HG03108 (cell line): ENCODE results near the gene CSAG3.
A peak's percentile ranks its signal among the peaks of the same experiment; 100 is the strongest.
"Not testable (repeated sequence)": the region's sequence is repeated elsewhere in the genome, so short reads cannot be mapped to it uniquely, and the experiment has no call there.

ENCODE experiments used
- ATAC-seq: cut with Tn5 transposase; IDR thresholded peaks from one replicate; pipeline ENCODE4 v1.9.1; 2021; ENCODE audit warnings: moderate library complexity; ENCODE audit not compliant: unreplicated experiment

CSAG3 gene

DNA sequence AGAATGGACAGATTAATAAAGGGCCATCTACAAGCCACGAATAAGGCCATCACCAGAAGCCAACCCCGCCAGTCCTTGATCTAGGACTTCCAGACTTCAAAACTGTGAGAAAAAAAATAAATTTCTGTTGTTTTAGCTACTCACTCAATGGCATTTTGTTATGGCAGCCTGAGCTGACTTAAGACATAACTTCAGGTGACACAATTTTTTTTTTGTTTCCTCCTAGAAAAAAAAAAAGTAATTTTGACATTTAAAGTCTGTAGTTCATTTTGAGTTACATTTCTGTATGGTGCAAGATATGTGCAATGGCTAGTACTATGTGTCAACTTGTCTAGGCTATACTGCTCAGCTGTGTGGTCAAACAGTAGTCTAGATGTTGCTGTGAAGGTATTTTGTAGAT, at the start of gene CSAG3:
Gene CSAG3 (plus strand): TSS at position 301 of the 400 bp plus-strand sequence.
- not testable (repeated sequence) for ATAC-seq

- ATAC-seq, result not testable (repeated sequence)
Observed at GRCh38 chrX:152713195-152713594, 45.8 kb upstream of the CSAG3 start.

DNA sequence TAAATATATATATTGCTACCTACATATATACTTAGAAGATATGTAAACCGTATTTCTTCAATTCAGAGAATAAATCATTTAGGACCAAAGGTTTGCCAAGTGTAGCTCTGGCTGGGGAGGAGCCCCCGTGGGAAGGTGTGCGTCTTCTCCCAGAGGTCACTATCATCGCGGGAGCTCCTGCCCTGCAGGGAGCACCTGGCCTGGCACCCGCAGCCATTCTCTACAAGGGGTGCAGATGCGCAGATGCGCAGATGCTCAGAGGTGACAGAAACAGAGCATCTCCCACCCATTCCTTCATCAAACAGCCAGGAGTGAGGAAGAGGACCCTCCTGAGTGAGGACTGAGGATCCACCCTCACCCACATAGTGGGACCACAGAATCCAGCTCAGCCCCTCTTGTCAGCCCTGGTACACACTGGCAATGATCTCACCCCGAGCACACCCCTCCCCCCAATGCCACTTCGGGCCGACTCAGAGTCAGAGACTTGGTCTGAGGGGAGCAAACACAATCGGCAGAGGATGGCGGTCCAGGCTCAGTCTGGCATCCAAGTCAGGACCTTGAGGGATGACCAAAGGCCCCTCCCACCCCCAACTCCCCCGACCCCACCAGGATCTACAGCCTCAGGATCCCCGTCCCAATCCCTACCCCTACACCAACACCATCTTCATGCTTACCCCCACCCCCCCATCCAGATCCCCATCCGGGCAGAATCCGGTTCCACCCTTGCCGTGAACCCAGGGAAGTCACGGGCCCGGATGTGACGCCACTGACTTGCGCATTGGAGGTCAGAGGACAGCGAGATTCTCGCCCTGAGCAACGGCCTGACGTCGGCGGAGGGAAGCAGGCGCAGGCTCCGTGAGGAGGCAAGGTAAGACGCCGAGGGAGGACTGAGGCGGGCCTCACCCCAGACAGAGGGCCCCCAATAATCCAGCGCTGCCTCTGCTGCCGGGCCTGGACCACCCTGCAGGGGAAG, 44.9 kb upstream of the CSAG3 start, which contains the start of gene MAGEA2B:
Gene MAGEA2B (plus strand): TSS at position 814 of the 973 bp plus-strand sequence. CDS start 2,479 bp downstream, outside the sequence.
- not testable (repeated sequence) for ATAC-seq

DNA sequence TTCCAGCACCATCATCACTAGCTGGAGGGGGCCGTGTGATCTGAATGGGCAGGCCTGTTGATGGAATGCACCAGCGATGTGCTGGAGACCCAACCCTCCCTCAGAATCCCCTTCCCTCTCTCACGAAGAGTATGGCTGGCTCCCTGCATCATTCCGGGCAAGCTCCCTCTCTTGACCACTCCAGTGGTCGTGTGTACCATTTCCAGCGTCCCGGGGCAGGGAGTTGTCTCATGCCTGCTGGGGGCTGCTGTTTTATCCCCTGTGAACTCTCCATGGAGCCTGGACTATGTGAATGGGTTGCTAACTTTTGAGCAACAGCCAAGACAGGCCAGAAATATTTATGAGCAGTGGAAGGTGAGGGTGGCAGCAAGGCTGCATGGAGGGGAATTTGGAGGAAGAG, 33.6 kb upstream of the CSAG3 start:
- ATAC-seq, result no peak

GRCh38 chrX:152733261-152733975, 25.6 kb upstream of the CSAG3 start, which contains the start of the genes CSAG1 and MAGEA12:
CSAG1 (minus strand) TSS chrX:152733721; CDS start chrX:152732460, 1,261 bp downstream.
MAGEA12 (plus strand) TSS chrX:152733757; CDS start chrX:152736162, 2,405 bp downstream.
- no peak for ATAC-seq

GRCh38 chrX:152734143-152734858, 24.7 kb upstream of the CSAG3 start:
- ATAC-seq, result not testable (repeated sequence)

DNA sequence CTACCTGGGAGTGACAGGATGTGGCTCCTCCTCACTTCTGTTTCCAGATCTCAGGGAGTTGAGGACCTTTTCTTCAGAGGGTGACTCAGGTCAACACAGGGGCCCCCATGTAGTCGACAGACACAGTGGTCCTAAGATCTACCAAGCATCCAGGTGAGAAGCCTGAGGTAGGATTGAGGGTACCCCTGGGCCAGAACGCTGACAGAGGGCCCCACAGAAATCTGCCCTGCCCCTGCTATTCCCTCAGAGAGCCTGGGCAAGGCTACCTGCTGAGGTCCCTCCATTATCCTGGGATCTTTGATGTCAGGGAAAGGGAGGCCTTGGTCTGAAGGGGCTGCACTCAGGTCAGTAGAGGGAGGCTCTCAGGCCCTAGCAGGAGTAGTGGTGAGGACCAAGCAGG, 23.9 kb upstream of the CSAG3 start:
- no peak for ATAC-seq

DNA sequence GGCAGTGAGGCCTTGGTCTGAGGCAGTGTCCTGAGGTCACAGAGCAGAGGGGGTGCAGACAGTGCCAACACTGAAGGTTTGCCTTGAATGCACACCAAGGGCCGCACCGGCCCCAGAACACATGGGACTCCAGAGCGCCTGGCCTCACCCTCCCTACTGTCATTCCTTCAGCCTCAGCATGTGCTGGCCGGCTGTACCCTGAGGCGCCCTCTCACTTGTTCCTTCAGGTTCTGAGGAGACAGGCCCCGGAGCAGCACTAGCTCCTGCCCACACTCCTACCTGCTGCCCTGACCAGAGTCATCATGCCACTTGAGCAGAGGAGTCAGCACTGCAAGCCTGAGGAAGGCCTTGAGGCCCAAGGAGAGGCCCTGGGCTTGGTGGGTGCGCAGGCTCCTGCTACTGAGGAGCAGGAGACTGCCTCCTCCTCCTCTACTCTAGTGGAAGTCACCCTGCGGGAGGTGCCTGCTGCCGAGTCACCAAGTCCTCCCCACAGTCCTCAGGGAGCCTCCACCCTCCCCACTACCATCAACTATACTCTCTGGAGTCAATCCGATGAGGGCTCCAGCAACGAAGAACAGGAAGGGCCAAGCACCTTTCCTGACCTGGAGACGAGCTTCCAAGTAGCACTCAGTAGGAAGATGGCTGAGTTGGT, 23.0 kb upstream of the CSAG3 start:
- ATAC-seq, result no peak

DNA sequence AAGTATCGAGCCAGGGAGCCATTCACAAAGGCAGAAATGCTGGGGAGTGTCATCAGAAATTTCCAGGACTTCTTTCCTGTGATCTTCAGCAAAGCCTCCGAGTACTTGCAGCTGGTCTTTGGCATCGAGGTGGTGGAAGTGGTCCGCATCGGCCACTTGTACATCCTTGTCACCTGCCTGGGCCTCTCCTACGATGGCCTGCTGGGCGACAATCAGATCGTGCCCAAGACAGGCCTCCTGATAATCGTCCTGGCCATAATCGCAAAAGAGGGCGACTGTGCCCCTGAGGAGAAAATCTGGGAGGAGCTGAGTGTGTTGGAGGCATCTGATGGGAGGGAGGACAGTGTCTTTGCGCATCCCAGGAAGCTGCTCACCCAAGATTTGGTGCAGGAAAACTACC, 22.5 kb upstream of the CSAG3 start:
- ATAC-seq, result not testable (repeated sequence)

GRCh38 chrX:152738560-152738959, 20.5 kb upstream of the CSAG3 start:
- no peak for ATAC-seq

GRCh38 chrX:152753686-152754650, 5.0 kb upstream of the CSAG3 start, which contains the start of gene MAGEA2:
MAGEA2 (minus strand) TSS chrX:152753842; CDS start chrX:152751363, 2,479 bp downstream.
- ATAC-seq, result not testable (repeated sequence)

DNA sequence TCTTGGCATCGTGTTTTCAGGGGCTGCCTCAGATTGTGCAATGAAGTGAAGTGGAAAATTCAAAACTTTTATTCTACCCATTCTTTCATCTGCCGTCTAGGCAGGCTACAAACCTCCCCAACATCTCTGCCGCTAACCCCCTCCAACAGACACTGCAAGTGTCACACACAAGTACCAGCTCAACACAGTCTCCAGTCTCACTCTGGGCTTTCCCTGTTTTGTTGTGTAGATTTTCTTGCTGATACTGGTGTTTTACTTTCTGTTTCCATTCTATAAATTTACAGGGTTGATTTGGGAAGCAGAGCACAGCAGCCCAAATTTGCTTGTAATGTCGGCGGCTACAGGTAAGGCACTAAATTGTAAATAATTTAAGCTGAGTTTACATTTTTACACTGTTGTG, 4.1 kb upstream of the CSAG3 start:
- not testable (repeated sequence) for ATAC-seq

- ATAC-seq, result not testable (repeated sequence)
Observed at GRCh38 chrX:152759544-152759943, 526 bp downstream of the CSAG3 start.

- not testable (repeated sequence) for ATAC-seq
Observed at GRCh38 chrX:152761582-152761981, 2.6 kb downstream of the CSAG3 start.

- not testable (repeated sequence) for ATAC-seq
Observed at GRCh38 chrX:152766562-152766961, 7.5 kb downstream of the CSAG3 start.

DNA sequence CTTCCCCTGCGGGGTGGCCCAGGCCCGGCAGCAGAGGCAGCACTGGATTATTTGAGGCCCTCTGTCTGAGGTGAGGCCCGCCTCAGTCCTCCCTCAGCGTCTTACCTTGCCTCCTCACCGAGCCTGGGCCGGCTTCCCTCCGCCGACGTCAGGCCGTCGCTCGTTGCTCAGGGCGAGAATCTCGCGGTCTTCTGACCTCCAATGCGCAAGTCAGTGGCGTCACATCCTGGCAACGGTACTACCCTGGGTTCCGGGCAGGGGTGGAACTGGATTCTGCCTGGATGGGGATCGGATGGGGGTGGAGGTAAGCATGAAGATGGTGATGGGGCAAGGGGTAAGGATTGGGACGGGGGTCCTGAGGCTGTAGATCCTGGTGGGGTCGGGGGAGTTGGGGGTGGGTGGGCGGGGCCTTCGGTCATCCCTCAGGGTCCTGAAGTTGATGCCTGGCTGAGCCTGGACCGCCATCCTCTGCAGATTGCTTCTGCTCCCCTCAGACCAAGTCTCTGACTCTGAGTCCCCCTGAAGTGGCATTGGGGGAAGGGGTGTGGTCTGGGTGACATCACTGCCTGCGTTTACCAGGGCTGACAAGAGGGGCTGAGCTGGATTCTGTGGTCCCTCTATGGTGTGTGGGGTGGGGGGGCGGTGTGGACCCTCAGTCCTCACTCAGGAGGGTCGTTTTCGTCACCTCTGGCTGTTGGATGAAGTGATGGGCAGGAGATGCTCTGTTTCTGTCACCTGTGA, 10.7 kb downstream of the CSAG3 start, which contains the start of gene MAGEA6:
Gene MAGEA6 (minus strand): TSS at position 141 of the 741 bp plus-strand sequence. CDS start 2,039 bp downstream, outside the sequence.
- ATAC-seq, result not testable (repeated sequence)

DNA sequence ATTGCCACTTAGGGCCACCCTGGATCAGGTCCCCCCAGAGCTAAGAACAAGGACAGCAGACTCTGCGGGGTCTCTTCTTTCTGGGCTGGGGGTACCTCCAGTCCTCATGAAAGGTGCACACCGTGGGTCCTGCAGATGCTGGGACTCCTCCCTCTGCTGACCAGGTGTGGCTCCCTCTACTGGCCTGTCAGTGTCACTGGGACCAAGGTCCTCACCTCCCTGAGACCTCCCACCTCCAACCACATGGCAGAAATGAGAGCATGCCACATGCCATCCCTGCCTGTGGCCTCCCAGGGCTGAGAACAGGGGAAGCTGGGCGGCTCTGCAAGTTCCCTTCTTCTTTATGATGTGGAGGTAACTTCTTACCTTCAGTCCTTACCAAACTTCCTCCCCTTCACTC, 28.0 kb downstream of the CSAG3 start:
- peak; percentile 56 for ATAC-seq

GRCh38 chrX:152798945-152799344, 39.9 kb downstream of the CSAG3 start:
- no peak for ATAC-seq
